ENCODE results near the gene KRTAP17-1. TPM values are rescaled to one million over a fixed set of nuclear protein-coding genes. Genes with fewer than 3 reads are reported as not detected.

Gene KRTAP17-1
- total RNA-seq, 1 donor, result not detected

GRCh38 chr17:41324180-41325075, 8.9 kb upstream of the KRTAP17-1 start:
- no peaks in the 10 kb centered on the region for H3K79me2 ChIP-seq (ENCODE audit: insufficient read depth, low read length)
- no peak overlapping the region for H3K4me3 ChIP-seq (ENCODE audit: insufficient read depth, low read length)
- H3K27me3 ChIP-seq (ENCODE audit: insufficient read depth, low read length), result no peaks in the 10 kb centered on the region
- H3K36me3 ChIP-seq (ENCODE audit: insufficient read depth, low read length), result no peaks in the 10 kb centered on the region
- H4K20me1 ChIP-seq (ENCODE audit: insufficient read depth, low read length), result no peaks in the 10 kb centered on the region
- DNase-seq (ENCODE audit: insufficient read length, low spot score, missing footprints), result no peak
- TF ChIP-seq CTCF (IDR thresholded peaks at IDR 0.05; ENCODE audit: extremely low read depth, low read depth, low read length), result peak; percentile 19
- no peak overlapping the region for H3K4me2 ChIP-seq (ENCODE audit: insufficient read depth, low read length)
- H3K27ac ChIP-seq (ENCODE audit: low read depth, low read length), result no peak overlapping the region
- no peaks in the 10 kb centered on the region for H3K4me1 ChIP-seq (ENCODE audit: insufficient read depth, low read length)
- no peaks in the 10 kb centered on the region for H3K9me3 ChIP-seq (ENCODE audit: low read depth, low read length)
- no peak overlapping the region for H2AFZ ChIP-seq (ENCODE audit: low read length)

GRCh38 chr17:41322903-41323895, 7.7 kb upstream of the KRTAP17-1 start:
- H3K36me3 ChIP-seq (ENCODE audit: insufficient read depth, low read length), result no peaks in the 10 kb centered on the region
- H3K9me3 ChIP-seq (ENCODE audit: low read depth, low read length), result no peaks in the 10 kb centered on the region
- no peaks in the 10 kb centered on the region for H4K20me1 ChIP-seq (ENCODE audit: insufficient read depth, low read length)
- DNase-seq (ENCODE audit: insufficient read length, low spot score, missing footprints), result no peak
- H3K4me1 ChIP-seq (ENCODE audit: insufficient read depth, low read length), result no peaks in the 10 kb centered on the region
- TF ChIP-seq CTCF (IDR thresholded peaks at IDR 0.05; ENCODE audit: extremely low read depth, low read depth, low read length), result no peak
- H3K27me3 ChIP-seq (ENCODE audit: insufficient read depth, low read length), result no peaks in the 10 kb centered on the region
- H3K4me2 ChIP-seq (ENCODE audit: insufficient read depth, low read length), result no peak overlapping the region
- H3K79me2 ChIP-seq (ENCODE audit: insufficient read depth, low read length), result no peaks in the 10 kb centered on the region
- no peak overlapping the region for H3K4me3 ChIP-seq (ENCODE audit: insufficient read depth, low read length)
- peak overlapping the region; percentile 32 for H3K27ac ChIP-seq (ENCODE audit: low read depth, low read length)
- peak overlapping the region; percentile 5 for H2AFZ ChIP-seq (ENCODE audit: low read length)

GRCh38 chr17:41322094-41322902, 6.8 kb upstream of the KRTAP17-1 start:
- H3K4me2 ChIP-seq (ENCODE audit: insufficient read depth, low read length), result peak overlapping the region; percentile 8
- peak; percentile 94 for DNase-seq (ENCODE audit: insufficient read length, low spot score, missing footprints)
- no peaks in the 10 kb centered on the region for H3K9me3 ChIP-seq (ENCODE audit: low read depth, low read length)
- no peaks in the 10 kb centered on the region for H3K4me1 ChIP-seq (ENCODE audit: insufficient read depth, low read length)
- no peaks in the 10 kb centered on the region for H4K20me1 ChIP-seq (ENCODE audit: insufficient read depth, low read length)
- no peaks in the 10 kb centered on the region for H3K79me2 ChIP-seq (ENCODE audit: insufficient read depth, low read length)
- TF ChIP-seq CTCF (IDR thresholded peaks at IDR 0.05; ENCODE audit: extremely low read depth, low read depth, low read length), result peak; percentile 91
- no peaks in the 10 kb centered on the region for H3K27me3 ChIP-seq (ENCODE audit: insufficient read depth, low read length)
- peak overlapping the region; percentile 43 for H2AFZ ChIP-seq (ENCODE audit: low read length)
- H3K36me3 ChIP-seq (ENCODE audit: insufficient read depth, low read length), result no peaks in the 10 kb centered on the region
- H3K27ac ChIP-seq (ENCODE audit: low read depth, low read length), result peak overlapping the region; percentile 36
- H3K4me3 ChIP-seq (ENCODE audit: insufficient read depth, low read length), result no peak overlapping the region
